ENCODE results near the gene GEN1.

GRCh38 chr2:17749753-17750438 lies 4.0 kb upstream of the GEN1 start:
- no peak for TF ChIP-seq CTCF (IDR thresholded peaks at IDR 0.05)
- no peak for TF ChIP-seq POLR2AphosphoS5 (IDR thresholded peaks at IDR 0.05)

Measured in upper lobe of left lung (tissue), 4 donors.